ENCODE results near the gene AARS2. TPM values are rescaled to one million over a fixed set of nuclear protein-coding genes. Genes with fewer than 3 reads are reported as not detected.
"Not testable (repeated sequence)": the region's sequence is repeated elsewhere in the genome, so short reads cannot be mapped to it uniquely, and the experiment has no call there.

The AARS2 gene
- total RNA-seq, 4 donors from 2014 or later = 5.9 to 15.7 (median 12.8) TPM

DNA sequence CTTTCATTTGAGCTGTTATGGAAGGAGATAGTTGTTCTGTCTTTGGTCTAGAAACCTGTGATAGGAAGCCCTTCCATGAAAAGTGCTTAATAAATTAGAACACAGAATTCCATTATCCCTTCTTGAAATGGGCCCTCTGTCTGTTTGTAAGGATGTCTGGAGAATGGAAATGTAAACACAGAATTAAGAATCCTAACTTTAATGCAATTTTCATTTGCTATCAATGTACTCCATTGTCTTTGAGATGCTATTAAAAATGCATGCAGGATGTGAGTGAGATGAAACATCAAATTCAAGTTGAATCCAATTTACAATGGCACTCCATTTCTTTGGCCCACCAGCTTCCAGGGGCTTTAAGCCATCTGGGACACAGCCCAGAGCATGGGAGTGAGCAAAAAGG, 13.9 kb upstream of the AARS2 start:
- TF ChIP-seq, protein P1, sequence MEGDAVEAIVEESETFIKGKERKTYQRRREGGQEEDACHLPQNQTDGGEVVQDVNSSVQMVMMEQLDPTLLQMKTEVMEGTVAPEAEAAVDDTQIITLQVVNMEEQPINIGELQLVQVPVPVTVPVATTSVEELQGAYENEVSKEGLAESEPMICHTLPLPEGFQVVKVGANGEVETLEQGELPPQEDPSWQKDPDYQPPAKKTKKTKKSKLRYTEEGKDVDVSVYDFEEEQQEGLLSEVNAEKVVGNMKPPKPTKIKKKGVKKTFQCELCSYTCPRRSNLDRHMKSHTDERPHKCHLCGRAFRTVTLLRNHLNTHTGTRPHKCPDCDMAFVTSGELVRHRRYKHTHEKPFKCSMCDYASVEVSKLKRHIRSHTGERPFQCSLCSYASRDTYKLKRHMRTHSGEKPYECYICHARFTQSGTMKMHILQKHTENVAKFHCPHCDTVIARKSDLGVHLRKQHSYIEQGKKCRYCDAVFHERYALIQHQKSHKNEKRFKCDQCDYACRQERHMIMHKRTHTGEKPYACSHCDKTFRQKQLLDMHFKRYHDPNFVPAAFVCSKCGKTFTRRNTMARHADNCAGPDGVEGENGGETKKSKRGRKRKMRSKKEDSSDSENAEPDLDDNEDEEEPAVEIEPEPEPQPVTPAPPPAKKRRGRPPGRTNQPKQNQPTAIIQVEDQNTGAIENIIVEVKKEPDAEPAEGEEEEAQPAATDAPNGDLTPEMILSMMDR (IDR thresholded peaks at IDR 0.05) = no peak
- no peak overlapping the region for H3K4me3 ChIP-seq (ENCODE audit: low read depth, poor library complexity, severe bottlenecking)
- intact Hi-C loops (cut with DNase I; ENCODE audit: low total_unique reads) = no loop called here

DNA sequence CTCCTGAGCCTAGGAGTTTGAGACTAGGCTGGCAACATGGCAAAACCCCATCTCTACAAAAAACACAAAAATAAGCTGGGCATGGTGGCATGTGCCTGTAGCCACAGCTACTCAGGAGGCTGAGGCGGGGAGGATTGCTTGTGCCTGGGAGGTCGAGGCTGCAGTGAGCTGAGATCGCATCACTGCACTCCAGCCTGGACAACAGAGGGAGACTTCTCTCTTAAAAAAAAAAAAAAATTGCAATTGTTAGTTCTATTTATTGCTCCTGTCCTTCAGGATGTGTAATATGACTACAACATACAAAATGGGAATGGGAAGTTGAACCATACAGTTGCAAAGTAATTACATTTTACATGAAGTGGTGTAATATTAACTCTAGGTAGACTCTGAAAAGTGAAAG, 8.1 kb upstream of the AARS2 start:
- WGBS, 2 donors = 89 to 91% methylated on average over 3 of the region's 3 CpGs
- peak in 1 of 2 donors; percentile 62 for DNase-seq (ENCODE audit: low spot score in 2 of 2)
- TF ChIP-seq, protein P1 (IDR thresholded peaks at IDR 0.05) = no peak
- no peak for TF ChIP-seq POLR2A (IDR thresholded peaks at IDR 0.05)
- H3K4me3 ChIP-seq (ENCODE audit: low read depth, poor library complexity, severe bottlenecking) = no peak overlapping the region
- intact Hi-C loops (cut with DNase I; ENCODE audit: low total_unique reads) = no loop called here

More for the DNA sequence above, 13.9 kb upstream of the AARS2 start:
- DNase-seq (ENCODE audit: low spot score in 2 of 2) = no peak

DNA sequence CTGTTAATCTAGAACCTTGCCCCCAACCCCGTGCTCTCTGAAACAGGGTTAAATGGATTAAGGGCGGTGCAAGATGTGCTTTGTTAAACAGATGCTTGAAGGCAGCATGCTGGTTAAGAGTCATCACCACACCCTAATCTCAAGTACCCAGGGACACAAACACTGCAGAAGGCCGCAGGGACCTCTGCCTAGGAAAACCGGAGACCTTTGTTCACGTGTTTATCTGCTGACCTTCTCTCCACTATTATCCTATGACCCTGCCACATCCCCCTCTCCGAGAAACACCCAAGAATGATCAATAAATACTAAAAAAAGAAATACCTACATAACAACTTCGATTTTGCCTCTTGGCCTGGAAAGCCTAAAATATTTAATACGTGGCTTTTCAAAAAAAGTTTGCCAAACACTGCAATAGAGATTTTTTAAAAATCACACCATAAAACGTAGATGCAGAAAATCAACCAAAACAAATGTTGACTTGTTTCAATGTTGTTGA, 4.0 kb upstream of the AARS2 start:
- WGBS, 2 donors = 81 to 83% methylated on average over 9 of the region's 9 CpGs
- DNase-seq (ENCODE audit: low spot score in 2 of 2); H3K4me3 ChIP-seq (ENCODE audit: low read depth, poor library complexity, severe bottlenecking); intact Hi-C loops (cut with DNase I; ENCODE audit: low total_unique reads): not testable (repeated sequence)

DNA sequence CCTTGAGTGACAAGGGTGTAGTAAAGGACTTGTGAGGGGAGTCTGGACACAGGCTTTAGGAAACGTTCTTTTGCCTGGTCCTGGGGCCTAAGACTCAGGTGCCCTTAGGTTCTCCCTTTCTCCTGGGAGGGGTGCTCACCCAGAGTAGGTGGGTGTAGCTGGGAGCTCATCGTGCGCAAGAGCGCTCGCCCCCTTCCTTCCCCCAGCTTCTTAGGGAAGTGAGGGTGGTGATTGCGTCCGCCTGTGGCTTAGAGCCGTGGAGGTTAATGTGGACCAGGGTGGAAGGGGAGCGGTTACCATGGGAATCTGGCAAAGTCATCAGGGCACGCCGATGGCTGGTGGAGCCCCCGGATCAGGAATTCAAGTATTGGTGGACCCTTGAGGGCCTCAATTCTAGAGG, 3.3 kb upstream of the AARS2 start:
- intact Hi-C loops (cut with DNase I; ENCODE audit: low total_unique reads) = no loop called here
- H3K4me3 ChIP-seq (ENCODE audit: low read depth, poor library complexity, severe bottlenecking) = no peak overlapping the region
- WGBS, 2 donors = 83 to 87% methylated on average over 12 of the region's 12 CpGs
- DNase-seq (ENCODE audit: low spot score in 2 of 2) = no peak
- TF ChIP-seq, protein P1 (IDR thresholded peaks at IDR 0.05) = no peak
- no peak for TF ChIP-seq POLR2A (IDR thresholded peaks at IDR 0.05)

DNA sequence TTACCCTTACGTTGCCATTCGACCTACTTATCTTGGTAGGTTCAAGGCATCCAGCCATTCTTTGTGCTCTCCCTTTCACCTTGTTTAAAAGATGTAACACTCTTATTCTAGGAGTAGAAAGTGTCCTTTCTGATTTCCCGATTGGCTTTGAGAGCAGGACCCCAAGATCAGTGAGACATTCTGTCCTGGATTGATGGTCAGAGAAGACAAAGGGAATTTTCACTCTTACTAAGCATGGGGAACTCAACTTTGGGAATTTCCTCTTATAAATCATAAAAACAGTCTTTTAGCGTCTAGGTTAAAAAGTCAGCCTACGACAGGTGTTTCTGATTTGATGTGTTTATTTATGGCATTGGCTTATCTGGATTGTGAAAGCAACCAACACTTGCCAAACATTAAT, 2.8 kb upstream of the AARS2 start:
- intact Hi-C loops (cut with DNase I; ENCODE audit: low total_unique reads) = no loop called here
- WGBS, 2 donors = 67 to 75% methylated on average over 5 of the region's 5 CpGs
- no peak for DNase-seq (ENCODE audit: low spot score in 2 of 2)
- H3K4me3 ChIP-seq (ENCODE audit: low read depth, poor library complexity, severe bottlenecking) = no peak overlapping the region
- TF ChIP-seq, protein P1 (IDR thresholded peaks at IDR 0.05) = no peak
- no peak for TF ChIP-seq POLR2A (IDR thresholded peaks at IDR 0.05)

DNA sequence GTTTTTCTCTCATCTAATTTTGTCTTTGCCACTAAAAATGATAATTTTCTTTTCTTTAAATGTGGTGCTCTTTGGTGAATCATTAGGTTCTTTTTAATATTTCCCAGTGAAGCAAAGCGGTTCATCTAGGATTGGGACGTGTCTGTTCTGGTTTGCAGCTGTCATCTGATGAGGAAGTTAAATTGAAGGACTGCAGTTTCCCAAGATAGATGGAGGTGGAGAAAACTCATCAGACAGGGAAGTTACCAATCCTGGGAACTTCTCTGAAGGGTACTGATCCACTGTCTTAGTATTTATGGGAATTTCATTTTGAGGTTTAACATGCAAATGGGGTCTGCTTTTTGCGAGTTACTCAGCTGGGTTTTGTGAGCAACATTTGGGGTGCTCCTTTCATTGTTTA, 2.4 kb upstream of the AARS2 start:
- no peak overlapping the region for H3K4me3 ChIP-seq (ENCODE audit: low read depth, poor library complexity, severe bottlenecking)
- no peak for TF ChIP-seq POLR2A (IDR thresholded peaks at IDR 0.05)
- TF ChIP-seq, protein P1 (IDR thresholded peaks at IDR 0.05) = no peak
- no peak for DNase-seq (ENCODE audit: low spot score in 2 of 2)
- intact Hi-C loops (cut with DNase I; ENCODE audit: low total_unique reads) = no loop called here
- 49 to 56% methylated on average over 3 of the region's 3 CpGs for WGBS, 2 donors

DNA sequence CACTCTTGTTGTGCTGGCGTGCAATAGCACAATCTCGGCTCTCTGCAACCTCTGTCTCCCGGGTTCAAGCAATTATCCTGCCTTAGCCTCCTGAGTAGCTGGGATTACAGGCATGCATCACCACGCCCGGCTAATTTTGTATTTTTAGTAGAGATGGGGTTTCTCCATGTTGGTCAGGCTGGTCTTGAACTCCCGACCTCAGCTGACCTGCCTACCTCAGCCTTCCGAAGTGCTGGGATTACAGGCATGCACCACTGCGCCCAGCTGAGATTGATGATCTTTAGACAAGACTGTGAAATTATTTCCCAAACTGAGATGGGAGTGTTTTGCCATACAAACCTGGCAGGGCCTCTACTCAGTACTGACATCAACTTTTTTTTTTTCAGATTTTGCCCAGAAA, 1.5 kb upstream of the AARS2 start:
- H3K4me3 ChIP-seq (ENCODE audit: low read depth, poor library complexity, severe bottlenecking); DNase-seq (ENCODE audit: low spot score in 2 of 2); intact Hi-C loops (cut with DNase I; ENCODE audit: low total_unique reads): not testable (repeated sequence)
- WGBS, 2 donors = 94% methylated on average over 8 of the region's 8 CpGs
